B cell (primary cell): ENCODE results near the gene TTC19.

Experiments used
- EZH2 ChIP-seq: IDR thresholded peaks from 2 replicates; pipeline ENCODE4 v1.6.1; 2012; ENCODE audit warnings: borderline replicate concordance, low read depth, mild to moderate bottlenecking, moderate library complexity, low read length; ENCODE audit not compliant: insufficient read depth, poor library complexity, severe bottlenecking
- TF ChIP-seq, protein P1 (sequence below): fragments of 200-600 bp; IDR thresholded peaks from one replicate; pipeline ENCODE4 v1.8.0; 2022; ENCODE audit warnings: antibody characterized with exemption, mild to moderate bottlenecking

DNA sequence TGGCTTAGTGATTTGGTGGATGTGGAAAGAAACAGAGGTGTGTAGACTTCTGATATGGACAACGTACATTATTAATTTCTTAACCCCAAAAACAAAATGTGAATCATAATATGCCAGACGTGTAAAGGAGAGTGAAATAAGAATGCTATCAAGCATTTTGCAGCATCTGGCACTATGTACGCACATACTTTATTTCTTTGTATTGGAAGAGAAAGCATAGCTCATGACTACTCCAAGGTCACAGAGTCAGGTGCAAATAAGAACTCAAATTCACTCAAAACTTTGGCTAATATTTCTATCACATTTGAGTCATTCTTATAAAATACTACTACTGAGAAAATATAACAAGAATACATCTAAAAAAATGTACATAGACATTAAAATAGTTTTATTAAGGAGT is 74.8 kb downstream of the TTC19 start:
- no peak for TF ChIP-seq EZH2
- TF ChIP-seq, protein P1, sequence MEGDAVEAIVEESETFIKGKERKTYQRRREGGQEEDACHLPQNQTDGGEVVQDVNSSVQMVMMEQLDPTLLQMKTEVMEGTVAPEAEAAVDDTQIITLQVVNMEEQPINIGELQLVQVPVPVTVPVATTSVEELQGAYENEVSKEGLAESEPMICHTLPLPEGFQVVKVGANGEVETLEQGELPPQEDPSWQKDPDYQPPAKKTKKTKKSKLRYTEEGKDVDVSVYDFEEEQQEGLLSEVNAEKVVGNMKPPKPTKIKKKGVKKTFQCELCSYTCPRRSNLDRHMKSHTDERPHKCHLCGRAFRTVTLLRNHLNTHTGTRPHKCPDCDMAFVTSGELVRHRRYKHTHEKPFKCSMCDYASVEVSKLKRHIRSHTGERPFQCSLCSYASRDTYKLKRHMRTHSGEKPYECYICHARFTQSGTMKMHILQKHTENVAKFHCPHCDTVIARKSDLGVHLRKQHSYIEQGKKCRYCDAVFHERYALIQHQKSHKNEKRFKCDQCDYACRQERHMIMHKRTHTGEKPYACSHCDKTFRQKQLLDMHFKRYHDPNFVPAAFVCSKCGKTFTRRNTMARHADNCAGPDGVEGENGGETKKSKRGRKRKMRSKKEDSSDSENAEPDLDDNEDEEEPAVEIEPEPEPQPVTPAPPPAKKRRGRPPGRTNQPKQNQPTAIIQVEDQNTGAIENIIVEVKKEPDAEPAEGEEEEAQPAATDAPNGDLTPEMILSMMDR: no peak
